Epidermal melanocyte (primary cell): ENCODE data around the gene FAM181A.

Experiments
- DNase-seq: peaks from one replicate; pipeline ENCODE4 v3.0.0; 2011; ENCODE audit warnings: low spot score; ENCODE audit not compliant: insufficient read length

Gene FAM181A

GRCh38 chr14:93960774-93961438 lies 33.8 kb downstream of the FAM181A start:
- DNase-seq = no peak

GRCh38 chr14:93961620-93962019 lies 34.5 kb downstream of the FAM181A start:
- no peak for DNase-seq

- DNase-seq = no peak
Observed at GRCh38 chr14:93962701-93963601, 35.8 kb downstream of the FAM181A start.

GRCh38 chr14:93963692-93964091 lies 36.5 kb downstream of the FAM181A start:
- no peak for DNase-seq

GRCh38 chr14:93964281-93964680 lies 37.1 kb downstream of the FAM181A start:
- no peak for DNase-seq

GRCh38 chr14:93964820-93965286 lies 37.7 kb downstream of the FAM181A start:
- no peak for DNase-seq

- peak; percentile 36 for DNase-seq
Observed at GRCh38 chr14:93965287-93965821, 38.2 kb downstream of the FAM181A start.

GRCh38 chr14:93965946-93966474 lies 38.9 kb downstream of the FAM181A start:
- no peak for DNase-seq

GRCh38 chr14:93967637-93968250 lies 40.6 kb downstream of the FAM181A start:
- DNase-seq = no peak

GRCh38 chr14:93969082-93969828 lies 42.1 kb downstream of the FAM181A start:
- no peak for DNase-seq

GRCh38 chr14:93970585-93970964 lies 43.4 kb downstream of the FAM181A start:
- no peak for DNase-seq

- DNase-seq = no peak
Observed at GRCh38 chr14:93970965-93971634, 44.0 kb downstream of the FAM181A start.

GRCh38 chr14:93971635-93972027 lies 44.5 kb downstream of the FAM181A start:
- no peak for DNase-seq

GRCh38 chr14:93972618-93973205 lies 45.6 kb downstream of the FAM181A start:
- DNase-seq = no peak

- no peak for DNase-seq
Observed at GRCh38 chr14:93973607-93974006, 46.5 kb downstream of the FAM181A start.

- DNase-seq = no peak
Observed at GRCh38 chr14:93974299-93974698, 47.2 kb downstream of the FAM181A start.

- DNase-seq = no peak
Observed at GRCh38 chr14:93974833-93975232, 47.7 kb downstream of the FAM181A start.

- peak; percentile 55 for DNase-seq
Observed at GRCh38 chr14:93975791-93976476, 48.8 kb downstream of the FAM181A start.

GRCh38 chr14:93976477-93977057 lies 49.4 kb downstream of the FAM181A start, which contains the start of gene ASB2:
ASB2 (minus strand) TSS chr14:93976570; CDS start chr14:93964539, 12,031 bp downstream.
- no peak for DNase-seq
